Astrocyte (in vitro differentiated cells and primary cell): ENCODE data around the gene NPR1. TPM values are rescaled to one million over a fixed set of nuclear protein-coding genes. Genes with fewer than 3 reads are reported as not detected.
"Not testable (repeated sequence)": the region's sequence is repeated elsewhere in the genome, so short reads cannot be mapped to it uniquely, and the experiment has no call there.

Experiments used
- DNase-seq: peaks from one replicate; pipeline ENCODE4 v3.0.0-alpha.2; 2010; ENCODE audit warnings: low read depth
- FAIRE-seq: peaks from 2 replicates; lab custom pipeline; 2011; peaks lifted over from hg19 to GRCh38; lab: Jason Lieb, UNC
- H2AFZ ChIP-seq: 2 replicates; pipeline ENCODE4 v1.6.0; 2012; ENCODE audit warnings: low read depth, low read length, inconsistent platforms
- H3K27ac ChIP-seq: 2 replicates; pipeline ENCODE4 v1.5.1; 2011; ENCODE audit warnings: low read depth, low read length, inconsistent platforms
- H3K27me3 ChIP-seq: 2 replicates; pipeline ENCODE4 v1.6.0; 2011; ENCODE audit warnings: low read length, inconsistent platforms; ENCODE audit not compliant: insufficient read depth
- H3K36me3 ChIP-seq: 2 replicates; pipeline ENCODE4 v1.5.1; 2011; ENCODE audit warnings: low read length, inconsistent platforms; ENCODE audit not compliant: insufficient read depth
- H3K4me1 ChIP-seq: 2 replicates; pipeline ENCODE4 v1.5.1; 2011; ENCODE audit warnings: low read length, inconsistent platforms; ENCODE audit not compliant: insufficient read depth
- H3K4me2 ChIP-seq: 2 replicates; pipeline ENCODE4 v1.6.0; 2012; ENCODE audit warnings: low read length, inconsistent platforms
- H3K4me3 ChIP-seq: 2 replicates; pipeline ENCODE4 v1.5.1; 2011; ENCODE audit warnings: low read depth, mild to moderate bottlenecking, low read length, inconsistent platforms; ENCODE audit not compliant: insufficient read depth
- H3K79me2 ChIP-seq: 2 replicates; pipeline ENCODE4 v1.6.0; 2012; ENCODE audit warnings: mild to moderate bottlenecking, low read length, inconsistent platforms; ENCODE audit not compliant: insufficient read depth
- H3K9ac ChIP-seq: 2 replicates; pipeline ENCODE4 v1.6.0; 2012; ENCODE audit warnings: mild to moderate bottlenecking, low read length, inconsistent platforms
- H3K9me3 ChIP-seq: 2 replicates; pipeline ENCODE4 v1.5.1; 2012; ENCODE audit warnings: low read depth, mild to moderate bottlenecking, low read length, inconsistent platforms; ENCODE audit not compliant: insufficient read depth
- H4K20me1 ChIP-seq: 2 replicates; pipeline ENCODE4 v1.6.0; 2012; ENCODE audit warnings: low read length, inconsistent platforms; ENCODE audit not compliant: insufficient read depth
- H3K27ac Mint-ChIP-seq: one replicate; pipeline ENCODE4 v1.8.0; 2021; ENCODE audit warnings: mild to moderate bottlenecking, mixed read lengths; ENCODE audit not compliant: unreplicated experiment
- H3K27me3 Mint-ChIP-seq: one replicate; pipeline ENCODE4 v1.8.0; 2021; ENCODE audit warnings: low read depth, mixed read lengths; ENCODE audit not compliant: unreplicated experiment
- H3K36me3 Mint-ChIP-seq: one replicate; pipeline ENCODE4 v1.8.0; 2021; ENCODE audit warnings: low read depth, mixed read lengths; ENCODE audit not compliant: unreplicated experiment
- H3K4me1 Mint-ChIP-seq: one replicate; pipeline ENCODE4 v1.8.0; 2021; ENCODE audit warnings: low read depth, mixed read lengths; ENCODE audit not compliant: unreplicated experiment
- H3K4me3 Mint-ChIP-seq: one replicate; pipeline ENCODE4 v1.8.0; 2021; ENCODE audit warnings: mild to moderate bottlenecking, moderate library complexity, mixed read lengths; ENCODE audit not compliant: unreplicated experiment
- H3K9me3 Mint-ChIP-seq: one replicate; pipeline ENCODE4 v1.8.0; 2021; ENCODE audit warnings: mild to moderate bottlenecking, mixed read lengths; ENCODE audit not compliant: unreplicated experiment
- CTCF ChIP-seq: IDR thresholded peaks from 2 replicates; pipeline ENCODE4 v1.5.1; 2011; ENCODE audit warnings: low read depth, mild to moderate bottlenecking, inconsistent platforms, low read length, moderate library complexity; ENCODE audit not compliant: insufficient read depth
- EZH2 ChIP-seq: IDR thresholded peaks from 2 replicates; pipeline ENCODE4 v1.6.1; 2012; ENCODE audit warnings: mild to moderate bottlenecking, low read length, inconsistent platforms; ENCODE audit not compliant: insufficient read depth
- total RNA-seq: library from RNA; stranded (reverse); gene quantifications from 2 replicates; pipeline ENCODE4 v1.2.1, GENCODE V29; 2021

Gene NPR1
- total RNA-seq, 1 donor from 2014 or later: 0.11 TPM

GRCh38 chr1:153667439-153667838 is 11.0 kb upstream of the NPR1 start:
- H3K27ac ChIP-seq: no peak overlapping the region
- DNase-seq (no peak), FAIRE-seq (no peak)
- peaks cover 63% of the 10 kb centered on the region for H3K36me3 ChIP-seq
- Mint-ChIP-seq H3K27me3 (no peaks in the 10 kb centered on the region), H3K36me3 (peaks cover 12% of the 10 kb centered on the region), H3K4me3 (no peak overlapping the region), H3K4me1 (peaks cover 11% of the 10 kb centered on the region), H3K9me3 (no peaks in the 10 kb centered on the region), H3K27ac (no peak overlapping the region)
- no peaks in the 10 kb centered on the region for H3K27me3 ChIP-seq
- H3K9ac ChIP-seq: peak overlapping the region; percentile 9
- no peak overlapping the region for H2AFZ ChIP-seq
- H4K20me1 ChIP-seq: peaks cover 53% of the 10 kb centered on the region
- no peak overlapping the region for H3K4me2 ChIP-seq
- no peak overlapping the region for H3K4me3 ChIP-seq
- TF ChIP-seq CTCF (no peak), EZH2 (no peak)
- H3K4me1 ChIP-seq: peaks cover 17% of the 10 kb centered on the region
- no peaks in the 10 kb centered on the region for H3K9me3 ChIP-seq
- H3K79me2 ChIP-seq: peaks cover 49% of the 10 kb centered on the region

GRCh38 chr1:153668672-153669071 is 9.8 kb upstream of the NPR1 start:
- Histone ChIP-seq H3K79me2 (peaks cover 49% of the 10 kb centered on the region), H3K4me1 (peaks cover 17% of the 10 kb centered on the region), H4K20me1 (peaks cover 46% of the 10 kb centered on the region), H3K4me2 (peak overlapping the region; percentile 97), H3K36me3 (peaks cover 51% of the 10 kb centered on the region)
- H3K9me3 Mint-ChIP-seq, H3K27me3 ChIP-seq, H3K27me3 Mint-ChIP-seq, H3K27ac ChIP-seq, H3K27ac Mint-ChIP-seq, FAIRE-seq, H3K9ac ChIP-seq, H3K4me3 ChIP-seq, H3K4me3 Mint-ChIP-seq, H2AFZ ChIP-seq, H3K9me3 ChIP-seq, DNase-seq: not testable (repeated sequence)
- peaks cover 11% of the 10 kb centered on the region for H3K4me1 Mint-ChIP-seq
- peaks cover 12% of the 10 kb centered on the region for H3K36me3 Mint-ChIP-seq

- Mint-ChIP-seq H3K4me1 (peaks cover 11% of the 10 kb centered on the region), H3K9me3 (no peaks in the 10 kb centered on the region), H3K27ac (no peak overlapping the region), H3K4me3 (no peak overlapping the region), H3K36me3 (peaks cover 11% of the 10 kb centered on the region), H3K27me3 (no peaks in the 10 kb centered on the region)
- Histone ChIP-seq H3K4me3 (peak overlapping the region; percentile 94), H2AFZ (no peak overlapping the region), H3K27ac (no peak overlapping the region), H3K4me2 (peak overlapping the region; percentile 97), H3K9ac (peak overlapping the region; percentile 97), H3K9me3 (no peaks in the 10 kb centered on the region), H3K27me3 (no peaks in the 10 kb centered on the region), H3K36me3 (peaks cover 43% of the 10 kb centered on the region), H3K79me2 (peaks cover 49% of the 10 kb centered on the region), H4K20me1 (peaks cover 46% of the 10 kb centered on the region), H3K4me1 (peaks cover 17% of the 10 kb centered on the region)
- no peak for TF ChIP-seq CTCF
- no peak for TF ChIP-seq EZH2
- no peak for FAIRE-seq
- DNase-seq: no peak
These were observed 8.9 kb upstream of the NPR1 start for GRCh38 chr1:153669606-153670005.
